ENCODE measurements around the gene ACOT8. TPM values are rescaled to one million over a fixed set of nuclear protein-coding genes. Genes with fewer than 3 reads are reported as not detected.

ACOT8 gene
- total RNA-seq, 1 donor from 2014 or later = 19.7 TPM

- intact Hi-C loops (cut with DNase I) = no loop called here
- DNase-seq (ENCODE audit: low spot score) (peak; percentile 45), ATAC-seq (no peak)
Observed at GRCh38 chr20:45861221-45862075, 4.3 kb upstream of the ACOT8 start.

DNA sequence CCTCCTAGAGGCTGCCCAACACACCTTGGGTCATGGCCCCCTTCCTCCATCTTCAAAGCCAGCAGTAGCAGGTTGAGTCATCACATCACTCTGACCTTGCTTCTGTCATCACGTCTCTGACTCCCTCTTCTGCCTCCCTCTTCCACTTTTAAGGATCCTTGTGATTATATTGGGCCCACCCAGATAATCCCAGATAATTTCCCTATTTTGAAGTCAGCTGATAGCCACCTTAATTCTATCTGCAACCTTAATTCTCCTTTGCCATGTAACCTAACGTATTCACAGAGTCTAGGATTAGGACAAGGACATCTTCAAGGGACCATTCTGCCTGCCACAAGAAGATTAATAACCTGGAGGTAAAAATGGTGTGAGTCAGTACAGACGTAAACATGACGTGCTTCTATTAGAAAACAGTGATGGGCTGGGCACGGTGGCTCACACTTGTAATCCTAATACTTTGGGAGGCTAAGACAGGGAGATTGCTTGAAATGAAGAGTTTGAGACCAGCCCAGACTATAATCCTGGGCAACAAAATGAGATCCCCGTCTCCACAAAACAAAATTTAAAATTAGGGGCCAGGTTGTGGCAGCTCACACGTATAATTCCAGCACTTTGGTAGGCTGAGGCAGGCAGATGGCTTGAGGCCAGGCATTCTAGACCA lies 3.5 kb upstream of the ACOT8 start:
- DNase-seq (ENCODE audit: low spot score) = peak; percentile 3
- ATAC-seq = no peak
- intact Hi-C loops (cut with DNase I) = no loop called here

DNA sequence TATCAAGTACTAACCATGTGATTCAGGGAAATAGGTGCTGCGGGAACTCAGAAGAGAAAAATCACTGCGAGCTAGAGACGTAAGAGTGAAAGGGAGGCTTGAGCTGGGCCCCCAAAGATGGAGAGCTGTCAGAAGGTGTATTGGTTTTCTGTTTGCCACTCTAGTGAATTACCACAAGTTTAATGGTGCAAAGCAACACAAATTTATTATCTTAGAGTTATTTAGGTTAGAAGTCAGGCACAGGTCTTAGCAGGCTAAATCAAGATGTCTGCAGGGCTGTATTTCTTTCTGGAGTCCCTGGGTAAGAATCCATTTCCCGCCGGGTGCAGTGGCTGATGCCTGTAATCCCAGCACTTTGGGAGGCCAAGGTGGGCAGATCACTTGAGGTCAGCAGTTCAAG lies 2.7 kb upstream of the ACOT8 start:
- no peak for ATAC-seq
- intact Hi-C loops (cut with DNase I) = no loop called here

GRCh38 chr20:45857882-45858216 lies 657 bp upstream of the ACOT8 start:
- ATAC-seq = no peak
- intact Hi-C loops (cut with DNase I) = no loop called here
- DNase-seq (ENCODE audit: low spot score) = no peak

More for the DNA sequence above, 2.7 kb upstream of the ACOT8 start:
- DNase-seq (ENCODE audit: low spot score) = no peak

GRCh38 chr20:45853484-45853883 lies 3.7 kb downstream of the ACOT8 start:
- intact Hi-C loops (cut with DNase I) = no loop called here
- ATAC-seq = no peak
- DNase-seq (ENCODE audit: low spot score) = no peak

GRCh38 chr20:45852326-45852725 lies 4.9 kb downstream of the ACOT8 start:
- intact Hi-C loops (cut with DNase I) = no loop called here
- DNase-seq (ENCODE audit: low spot score) (no peak), ATAC-seq (no peak)

GRCh38 chr20:45851501-45851900 lies 5.7 kb downstream of the ACOT8 start:
- intact Hi-C loops (cut with DNase I) = no loop called here

GRCh38 chr20:45850926-45851325 lies 6.3 kb downstream of the ACOT8 start:
- ATAC-seq (no peak), DNase-seq (ENCODE audit: low spot score) (no peak)
- intact Hi-C loops (cut with DNase I) = no loop called here

More at GRCh38 chr20:45851501-45851900, 5.7 kb downstream of the ACOT8 start:
- DNase-seq (ENCODE audit: low spot score) = no peak
- no peak for ATAC-seq

DNA sequence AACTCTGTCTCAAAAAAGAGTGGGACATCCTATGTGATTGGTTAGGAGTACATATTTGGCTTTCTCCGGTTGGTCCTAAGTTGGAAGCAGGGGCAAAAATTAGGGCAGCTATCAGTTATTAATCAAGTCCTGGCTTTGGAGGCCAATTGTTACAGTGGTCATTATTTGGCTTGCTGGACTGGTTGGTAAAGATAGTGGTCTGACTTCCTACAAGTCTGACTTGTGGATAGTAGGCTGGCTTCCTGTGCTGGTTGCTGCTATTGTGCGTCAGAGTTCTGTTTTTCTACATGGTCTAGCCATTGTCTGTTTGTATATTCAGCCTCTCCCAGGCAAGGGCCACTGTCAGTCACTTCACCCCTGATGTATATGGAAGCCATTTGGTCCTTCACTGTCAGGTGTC lies 7.0 kb downstream of the ACOT8 start:
- ATAC-seq (no peak), DNase-seq (ENCODE audit: low spot score) (no peak)
- intact Hi-C loops (cut with DNase I) = no loop called here

GRCh38 chr20:45848969-45849582 lies 8.1 kb downstream of the ACOT8 start:
- intact Hi-C loops (cut with DNase I) = no loop called here
- DNase-seq (ENCODE audit: low spot score) = no peak
- ATAC-seq = no peak

GRCh38 chr20:45848421-45848820 lies 8.8 kb downstream of the ACOT8 start:
- no peak for DNase-seq (ENCODE audit: low spot score)
- intact Hi-C loops (cut with DNase I) = no loop called here

DNA sequence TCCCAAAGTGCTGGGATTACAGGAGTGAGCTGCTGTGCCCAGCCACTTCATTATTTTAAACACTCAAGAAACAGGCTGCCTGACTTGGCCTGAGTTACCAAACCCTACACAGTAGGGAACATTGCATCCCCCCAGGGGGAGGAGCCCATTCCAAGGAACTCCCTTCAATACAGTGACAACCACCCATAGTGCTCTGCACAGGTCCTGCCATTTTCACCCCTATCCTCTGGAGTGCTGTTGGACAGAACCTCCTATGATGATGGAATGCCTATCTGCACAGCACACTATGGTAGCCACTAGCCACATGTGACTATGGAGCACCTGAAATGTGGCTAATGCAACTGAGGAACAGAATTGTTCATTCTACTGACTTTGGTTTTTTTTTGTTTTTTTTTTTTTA lies 11.7 kb downstream of the ACOT8 start:
- DNase-seq (ENCODE audit: low spot score) = no peak
- intact Hi-C loops (cut with DNase I) = no loop called here
- no peak for ATAC-seq

More at GRCh38 chr20:45848421-45848820, 8.8 kb downstream of the ACOT8 start:
- ATAC-seq = no peak

DNA sequence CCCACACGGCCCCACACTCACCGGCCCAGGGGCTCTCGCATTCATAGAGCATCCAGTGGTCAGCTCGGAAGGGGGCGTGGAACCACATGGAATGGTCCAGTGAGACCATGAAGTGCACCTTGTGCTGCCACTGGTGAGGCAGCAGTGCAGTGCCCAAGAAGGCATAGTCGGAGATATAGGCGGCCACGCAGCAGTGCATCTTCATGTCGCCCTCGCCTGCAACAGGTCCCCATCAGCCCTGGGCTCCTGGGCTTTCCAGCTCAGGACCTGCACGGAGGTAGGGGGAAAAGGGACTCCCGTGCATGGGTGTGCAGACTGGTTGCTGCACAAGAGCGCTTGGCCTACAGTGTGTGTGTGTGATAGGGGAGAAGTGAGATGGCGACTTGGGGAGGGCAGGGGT lies 13.7 kb downstream of the ACOT8 start:
- intact Hi-C loops (cut with DNase I) = no loop called here
- no peak for DNase-seq (ENCODE audit: low spot score)
- ATAC-seq = peak; percentile 2

- DNase-seq (ENCODE audit: low spot score) (no peak), ATAC-seq (peak; percentile 68)
- intact Hi-C loops (cut with DNase I) = no loop called here
Observed at GRCh38 chr20:45842169-45842812, 14.9 kb downstream of the ACOT8 start.

GRCh38 chr20:45841407-45842129 lies 15.6 kb downstream of the ACOT8 start:
- ATAC-seq = peak; percentile 6
- no peak for DNase-seq (ENCODE audit: low spot score)
- intact Hi-C loops (cut with DNase I) = no loop called here

GRCh38 chr20:45840700-45841198 lies 16.4 kb downstream of the ACOT8 start:
- intact Hi-C loops (cut with DNase I) = no loop called here
- ATAC-seq = peak; percentile 1
- DNase-seq (ENCODE audit: low spot score) = no peak

GRCh38 chr20:45836841-45837240 lies 20.4 kb downstream of the ACOT8 start:
- intact Hi-C loops (cut with DNase I) = no loop called here
- ATAC-seq (no peak), DNase-seq (ENCODE audit: low spot score) (no peak)

DNA sequence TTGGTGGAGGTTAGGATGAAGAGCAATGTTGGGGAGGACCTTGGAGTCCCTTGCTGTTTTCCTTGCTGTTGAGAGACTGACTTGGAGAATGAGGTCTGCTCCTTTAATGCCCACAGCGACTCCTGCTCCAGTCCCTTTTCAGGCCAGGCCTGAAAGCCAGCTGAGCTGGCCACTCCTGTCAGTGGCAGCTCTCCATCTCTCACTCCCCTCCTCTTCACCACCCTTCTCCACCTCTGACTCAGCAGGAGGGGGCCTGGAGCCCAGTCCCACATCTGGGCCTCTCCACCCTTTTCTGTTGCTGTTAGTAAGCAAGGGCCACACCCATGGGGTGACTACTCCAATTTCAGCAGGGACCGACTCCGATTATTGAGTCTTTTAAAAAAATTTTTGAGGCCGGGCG lies 21.4 kb downstream of the ACOT8 start:
- intact Hi-C loops (cut with DNase I) = no loop called here
- DNase-seq (ENCODE audit: low spot score) = no peak
- no peak for ATAC-seq

DNA sequence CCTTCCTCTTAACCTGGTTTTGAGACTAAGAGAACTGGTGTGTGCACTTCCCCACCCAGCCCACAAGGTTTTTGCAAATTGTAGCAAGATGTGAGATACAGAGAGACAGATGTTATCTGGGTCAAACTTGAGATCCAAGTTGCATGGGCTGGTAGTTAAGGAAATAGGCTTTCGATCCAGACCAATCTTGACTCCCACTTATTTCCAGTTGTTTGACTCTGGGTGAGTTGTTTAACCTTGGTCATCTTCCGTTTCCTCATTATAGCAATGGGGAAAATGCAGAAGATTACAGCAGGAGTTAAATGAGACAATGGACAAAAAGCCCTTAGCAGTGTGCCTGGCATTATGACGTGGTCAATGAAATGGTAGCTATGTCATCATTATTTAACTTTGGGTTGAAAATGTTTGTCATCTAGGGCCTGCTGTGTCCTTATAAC lies 21.8 kb downstream of the ACOT8 start:
- no peak for ATAC-seq
- intact Hi-C loops (cut with DNase I) = no loop called here
- no peak for DNase-seq (ENCODE audit: low spot score)

Measured in sciatic nerve (tissue), 2 donors.